Measurements from ENCODE around the gene CAMK4. TPM values are rescaled to one million over a fixed set of nuclear protein-coding genes. Genes with fewer than 3 reads are reported as not detected.
"Not testable (repeated sequence)": the region's sequence is repeated elsewhere in the genome, so short reads cannot be mapped to it uniquely, and the experiment has no call there.

The CAMK4 gene
- total RNA-seq, 1 experiment from 2014 or later: 20.7 TPM

DNA sequence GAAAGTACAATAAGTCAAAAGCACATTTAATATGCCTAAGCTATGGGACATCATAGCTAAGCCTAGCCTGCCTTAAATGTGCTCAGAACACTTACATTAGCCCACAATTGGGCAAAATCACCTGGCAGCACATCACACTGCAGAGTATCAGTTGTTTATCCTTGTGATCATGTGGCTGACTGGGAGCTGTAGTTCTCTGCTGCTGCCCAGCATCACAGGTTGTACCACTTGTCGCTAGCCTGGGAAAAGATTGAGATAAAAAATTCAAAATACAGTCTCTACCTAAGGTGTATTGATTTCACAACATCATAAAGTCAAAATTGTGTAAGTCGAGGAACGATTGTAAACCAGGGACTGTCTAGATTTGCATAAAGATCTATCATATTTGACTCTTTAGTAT, 58.6 kb downstream of the CAMK4 start:
- in situ Hi-C loops (cut with HindIII; ENCODE audit: low pct_unique_long_range_greater_than_20kb, low sequenced_read_pairs): no loop called here
- DNase-seq (ENCODE audit: low read depth, low spot score): no peak

GRCh38 chr5:111284825-111285224, 60.6 kb downstream of the CAMK4 start:
- in situ Hi-C loops (cut with HindIII; ENCODE audit: low pct_unique_long_range_greater_than_20kb, low sequenced_read_pairs): no loop called here
- no peak for DNase-seq (ENCODE audit: low read depth, low spot score)

DNA sequence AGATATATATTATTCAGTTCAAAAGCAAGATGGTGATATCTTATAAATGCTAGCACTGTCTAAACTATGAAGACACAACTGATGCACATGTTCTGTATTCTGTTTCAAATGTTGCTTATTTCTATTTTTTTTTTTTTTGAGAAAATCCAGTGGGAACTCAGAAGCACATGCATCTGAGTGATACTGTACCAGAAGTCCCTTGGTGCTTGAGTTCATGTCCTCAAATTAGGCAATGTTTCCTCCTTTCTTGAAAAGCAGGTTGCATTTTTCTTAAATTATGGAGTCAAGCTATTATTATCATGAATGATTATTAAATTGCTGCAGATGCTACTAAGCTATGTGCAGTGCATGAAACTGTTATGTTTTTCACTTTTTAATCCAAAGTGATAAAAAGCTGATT, 70.4 kb downstream of the CAMK4 start:
- DNase-seq (ENCODE audit: low read depth, low spot score): no peak
- in situ Hi-C loops (cut with HindIII; ENCODE audit: low pct_unique_long_range_greater_than_20kb, low sequenced_read_pairs): no loop called here

GRCh38 chr5:111295649-111296048, 71.5 kb downstream of the CAMK4 start:
- in situ Hi-C loops (cut with HindIII; ENCODE audit: low pct_unique_long_range_greater_than_20kb, low sequenced_read_pairs): no loop called here
- DNase-seq (ENCODE audit: low read depth, low spot score): no peak

DNA sequence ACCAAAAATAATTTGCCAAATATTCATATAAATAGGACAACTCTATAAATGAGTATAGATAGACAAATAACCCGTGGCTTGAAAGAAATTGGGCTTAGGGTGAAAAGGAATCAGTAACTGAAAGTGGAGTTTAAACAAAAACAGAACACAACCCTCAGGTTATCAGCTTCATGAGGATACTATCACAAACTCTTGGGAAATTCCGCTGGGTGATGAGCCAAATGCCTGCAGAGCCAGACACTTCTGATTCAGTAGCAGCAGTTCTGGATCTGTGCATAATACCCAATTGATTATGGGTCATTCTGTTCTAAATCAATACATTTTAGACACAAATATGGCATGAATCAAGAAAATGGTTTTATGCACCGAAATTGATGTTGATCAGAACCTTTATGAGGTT, 72.4 kb downstream of the CAMK4 start:
- in situ Hi-C loops (cut with HindIII; ENCODE audit: low pct_unique_long_range_greater_than_20kb, low sequenced_read_pairs): no loop called here

GRCh38 chr5:111299067-111299481, 74.9 kb downstream of the CAMK4 start:
- in situ Hi-C loops (cut with HindIII; ENCODE audit: low pct_unique_long_range_greater_than_20kb, low sequenced_read_pairs): no loop called here

More for the DNA sequence above, 72.4 kb downstream of the CAMK4 start:
- DNase-seq (ENCODE audit: low read depth, low spot score): no peak

GRCh38 chr5:111299831-111300432, 75.7 kb downstream of the CAMK4 start:
- in situ Hi-C loops (cut with HindIII; ENCODE audit: low pct_unique_long_range_greater_than_20kb, low sequenced_read_pairs): no loop called here

More at GRCh38 chr5:111299067-111299481, 74.9 kb downstream of the CAMK4 start:
- no peak for DNase-seq (ENCODE audit: low read depth, low spot score)

GRCh38 chr5:111301264-111301663, 77.1 kb downstream of the CAMK4 start:
- no peak for DNase-seq (ENCODE audit: low read depth, low spot score)
- in situ Hi-C loops (cut with HindIII; ENCODE audit: low pct_unique_long_range_greater_than_20kb, low sequenced_read_pairs): no loop called here

More at GRCh38 chr5:111299831-111300432, 75.7 kb downstream of the CAMK4 start:
- DNase-seq (ENCODE audit: low read depth, low spot score): no peak

DNA sequence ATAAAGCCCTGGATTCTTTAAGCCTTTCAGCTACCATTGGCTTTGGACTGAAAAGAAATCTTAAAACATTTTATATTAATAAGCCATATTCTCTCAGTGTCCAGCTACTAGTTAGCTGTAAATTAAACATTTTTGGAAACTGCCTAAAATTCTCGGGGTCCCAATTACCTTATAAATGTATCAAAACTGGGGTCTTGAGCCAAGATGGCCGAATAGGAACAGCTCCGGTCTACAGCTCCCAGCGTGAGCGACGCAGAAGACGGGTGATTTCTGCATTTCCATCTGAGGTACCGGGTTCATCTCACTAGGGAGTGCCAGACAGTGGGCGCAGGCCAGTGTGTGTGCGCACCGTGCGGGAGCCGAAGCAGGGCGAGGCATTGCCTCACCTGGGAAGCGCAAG, 77.9 kb downstream of the CAMK4 start:
- in situ Hi-C loops (cut with HindIII; ENCODE audit: low pct_unique_long_range_greater_than_20kb, low sequenced_read_pairs); DNase-seq (ENCODE audit: low read depth, low spot score): not testable (repeated sequence)

DNA sequence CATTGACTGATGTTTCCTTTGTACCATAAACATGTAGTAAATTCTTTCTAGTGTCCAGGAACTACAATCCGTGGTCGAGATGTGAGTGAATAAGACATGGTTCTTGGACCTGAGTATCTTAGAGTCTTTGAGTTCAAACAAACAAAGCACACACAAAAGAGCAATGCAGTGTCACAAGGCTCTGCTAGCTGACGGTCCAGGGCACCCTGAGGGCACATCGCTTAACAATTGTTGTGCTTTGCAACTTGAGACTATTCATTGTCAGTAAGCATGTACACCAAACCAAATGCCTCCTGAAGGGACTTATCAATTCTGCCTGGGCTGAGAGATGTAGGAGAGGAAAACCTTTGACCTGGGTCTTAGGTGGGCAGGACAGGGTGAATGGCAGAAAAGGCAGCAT, 84.8 kb downstream of the CAMK4 start:
- peak; percentile 89 for DNase-seq (ENCODE audit: low read depth, low spot score)
- in situ Hi-C loops (cut with HindIII; ENCODE audit: low pct_unique_long_range_greater_than_20kb, low sequenced_read_pairs): no loop called here

- in situ Hi-C loops (cut with HindIII; ENCODE audit: low pct_unique_long_range_greater_than_20kb, low sequenced_read_pairs): no loop called here
- DNase-seq (ENCODE audit: low read depth, low spot score): no peak
Measured at GRCh38 chr5:111309384-111309783, 85.2 kb downstream of the CAMK4 start.

DNA sequence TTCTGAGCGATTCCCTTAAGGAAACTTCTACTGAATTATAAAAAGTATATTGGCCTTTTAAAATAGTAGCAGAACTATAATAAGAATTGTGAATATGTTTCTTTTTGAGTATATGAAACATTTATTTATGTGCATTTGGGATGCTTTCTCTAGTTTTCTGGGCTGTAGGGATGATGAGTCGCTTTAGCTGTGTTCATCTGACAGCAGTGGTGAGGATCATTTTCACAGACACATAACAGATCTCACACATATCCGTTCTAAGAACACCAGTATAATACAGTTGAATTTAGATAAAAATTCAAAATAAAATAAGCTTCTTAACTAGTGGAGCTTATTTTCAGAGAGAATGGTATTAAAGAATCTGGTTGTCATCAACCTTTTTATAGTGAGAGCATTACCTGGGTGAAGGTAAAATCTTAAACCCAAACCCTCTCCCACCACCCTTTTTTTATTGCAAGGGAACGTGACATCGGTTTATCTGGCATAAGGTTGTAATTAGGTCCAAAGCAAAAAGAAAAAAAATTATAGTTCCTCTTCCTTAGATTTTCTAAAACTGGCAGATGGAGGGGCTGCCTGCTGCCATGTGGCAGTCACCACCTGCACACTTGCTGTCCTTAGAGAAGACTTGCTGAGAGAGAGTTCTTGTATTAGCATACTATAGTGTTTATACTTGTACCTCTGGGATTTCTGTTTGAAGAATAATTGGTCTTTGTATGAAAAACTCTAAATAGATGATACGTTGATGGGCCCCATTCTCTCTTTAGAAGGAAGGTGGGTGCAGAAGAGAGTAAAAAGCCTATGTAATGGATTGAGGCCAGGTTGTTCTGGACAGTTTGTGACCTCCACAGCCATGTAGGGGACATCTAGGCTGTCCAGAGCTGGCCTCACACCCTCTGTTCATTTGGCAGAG, 86.8 kb downstream of the CAMK4 start:
- in situ Hi-C loops (cut with HindIII; ENCODE audit: low pct_unique_long_range_greater_than_20kb, low sequenced_read_pairs): no loop called here
- no peak for DNase-seq (ENCODE audit: low read depth, low spot score)

DNA sequence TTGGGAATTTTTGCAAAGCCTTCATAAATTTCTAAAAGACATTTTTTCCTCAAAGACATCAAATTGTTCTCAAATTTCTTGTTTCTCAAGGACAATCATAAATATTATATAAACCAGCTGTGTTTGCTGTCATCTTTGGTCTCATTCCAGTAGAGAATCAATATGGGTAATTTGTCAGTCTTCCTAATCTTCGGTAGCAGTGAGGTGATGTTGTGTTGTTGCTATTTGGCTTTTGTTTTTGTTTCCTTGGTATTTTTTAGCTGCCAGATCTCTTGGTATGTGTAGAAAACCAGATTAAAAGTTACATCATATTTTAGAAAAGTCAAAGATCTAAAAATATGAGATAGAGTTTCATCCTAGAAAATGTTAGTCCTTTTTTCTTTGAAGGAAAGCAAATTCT, 87.5 kb downstream of the CAMK4 start:
- in situ Hi-C loops (cut with HindIII; ENCODE audit: low pct_unique_long_range_greater_than_20kb, low sequenced_read_pairs): no loop called here

GRCh38 chr5:111313017-111313724, 89.0 kb downstream of the CAMK4 start:
- in situ Hi-C loops (cut with HindIII; ENCODE audit: low pct_unique_long_range_greater_than_20kb, low sequenced_read_pairs): no loop called here

More for the DNA sequence above, 87.5 kb downstream of the CAMK4 start:
- DNase-seq (ENCODE audit: low read depth, low spot score): no peak

DNA sequence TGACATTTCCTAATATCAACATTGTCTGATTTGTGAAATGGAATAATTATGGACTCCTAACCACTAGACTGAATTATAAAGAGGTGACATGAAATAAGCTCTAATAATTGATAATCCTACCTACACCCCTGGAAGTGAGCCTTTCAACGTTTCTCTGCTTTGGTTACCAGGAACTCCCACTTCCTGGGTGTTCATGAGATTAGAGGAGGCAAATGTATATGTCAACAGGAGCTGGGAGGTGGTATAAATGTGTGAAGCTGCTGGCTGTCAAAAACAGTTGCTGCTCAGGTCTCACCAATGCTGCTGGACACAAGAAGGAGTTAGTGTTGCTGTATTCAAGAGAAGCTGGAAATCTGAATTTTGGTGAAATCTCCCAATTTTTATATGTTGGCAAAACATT, 96.8 kb downstream of the CAMK4 start:
- in situ Hi-C loops (cut with HindIII; ENCODE audit: low pct_unique_long_range_greater_than_20kb, low sequenced_read_pairs): no loop called here
- DNase-seq (ENCODE audit: low read depth, low spot score): no peak

More at GRCh38 chr5:111313017-111313724, 89.0 kb downstream of the CAMK4 start:
- DNase-seq (ENCODE audit: low read depth, low spot score): no peak

DNA sequence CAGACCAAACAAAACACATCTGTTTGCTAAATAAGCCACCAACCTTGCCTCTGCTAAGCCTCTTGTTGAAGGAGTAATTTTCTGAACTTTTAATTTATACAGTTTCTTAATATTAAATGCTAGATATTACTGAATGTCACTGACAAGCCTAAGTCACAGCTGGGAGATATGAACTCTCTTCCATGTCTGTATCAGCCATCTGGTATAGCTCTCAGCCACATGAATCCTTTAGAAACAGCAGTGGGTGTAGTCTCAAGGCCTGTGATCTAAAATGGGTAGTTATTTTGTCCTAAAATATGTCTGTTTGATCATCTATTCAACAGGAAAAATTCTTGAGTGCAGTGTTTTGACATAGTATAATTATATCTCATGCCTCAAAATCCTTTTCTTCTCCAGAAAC, 97.2 kb downstream of the CAMK4 start:
- in situ Hi-C loops (cut with HindIII; ENCODE audit: low pct_unique_long_range_greater_than_20kb, low sequenced_read_pairs): no loop called here
- no peak for DNase-seq (ENCODE audit: low read depth, low spot score)

DNA sequence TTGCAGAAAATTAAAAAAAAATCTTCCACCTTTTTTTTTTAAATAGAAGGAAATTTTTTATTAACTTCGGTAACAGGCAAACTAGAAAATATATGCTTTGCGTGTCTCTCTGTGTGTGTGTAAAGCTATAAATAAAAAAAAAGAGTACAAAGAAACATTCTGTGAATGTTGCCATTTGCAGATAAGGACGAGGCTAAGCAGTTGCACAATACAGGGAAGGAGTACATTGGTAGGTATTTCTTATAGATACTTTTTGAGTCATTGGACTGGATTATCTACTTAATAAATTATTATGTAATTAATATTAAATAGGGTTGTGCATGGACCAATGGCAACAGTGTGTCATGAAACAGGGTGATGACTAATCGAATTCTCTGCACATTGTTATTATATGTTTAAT, 102.4 kb downstream of the CAMK4 start:
- in situ Hi-C loops (cut with HindIII; ENCODE audit: low pct_unique_long_range_greater_than_20kb, low sequenced_read_pairs): no loop called here
- DNase-seq (ENCODE audit: low read depth, low spot score): no peak

GRCh38 chr5:111337133-111337532, 112.9 kb downstream of the CAMK4 start:
- DNase-seq (ENCODE audit: low read depth, low spot score): peak; percentile 49
- in situ Hi-C loops (cut with HindIII; ENCODE audit: low pct_unique_long_range_greater_than_20kb, low sequenced_read_pairs): no loop called here
